ENCODE results near the gene ECM1.
A peak's percentile ranks its signal among the peaks of the same experiment; 100 is the strongest.

The ECM1 gene

DNA sequence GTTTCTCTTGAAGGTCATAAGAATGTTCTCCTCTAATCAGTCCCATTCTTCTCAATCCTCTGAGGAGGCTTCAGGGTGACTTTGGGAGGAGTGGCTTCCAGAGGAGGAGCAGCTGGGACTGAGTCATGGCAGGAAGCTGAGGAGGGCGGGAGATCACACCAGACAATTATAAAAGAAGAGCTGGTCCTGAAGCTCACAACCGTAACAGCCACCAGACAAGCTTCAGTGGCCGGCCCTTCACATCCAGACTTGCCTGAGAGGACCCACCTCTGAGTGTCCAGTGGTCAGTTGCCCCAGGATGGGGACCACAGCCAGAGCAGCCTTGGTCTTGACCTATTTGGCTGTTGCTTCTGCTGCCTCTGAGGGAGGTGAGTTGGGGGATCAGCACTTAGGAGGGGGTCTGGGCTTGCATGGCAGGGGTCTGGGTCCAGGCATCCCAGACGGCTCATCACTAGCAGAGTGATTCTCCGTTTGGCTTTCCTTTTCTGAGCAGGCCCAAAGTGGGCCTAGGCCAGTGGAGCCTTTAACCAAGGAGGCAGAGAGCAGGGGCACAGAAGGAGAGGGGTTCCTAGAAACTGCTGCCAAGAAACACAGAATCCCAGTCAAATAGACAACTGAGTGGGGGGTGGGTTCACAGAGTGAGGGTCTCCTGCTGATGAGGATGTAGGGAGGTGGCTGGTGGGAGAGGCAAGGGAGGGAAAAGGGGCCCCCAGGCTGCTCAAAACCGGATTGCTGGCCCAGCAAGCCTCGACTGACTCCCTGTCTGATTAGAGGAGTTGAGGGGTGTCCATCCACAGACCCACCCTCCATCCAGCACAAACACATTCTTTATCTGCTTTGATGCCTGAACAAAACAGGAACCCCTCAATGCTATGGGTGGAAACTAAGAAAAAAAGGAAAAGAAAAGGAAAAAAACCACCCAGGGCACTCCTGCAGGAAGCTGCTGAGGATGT lies at the start of gene ECM1:
Gene ECM1, plus strand, starts transcription at position 198 of the 953 bp plus-strand sequence. Its CDS starts 101 bp downstream, at position 299.
- DNase-seq (ENCODE audit: low spot score), result no peak

DNA sequence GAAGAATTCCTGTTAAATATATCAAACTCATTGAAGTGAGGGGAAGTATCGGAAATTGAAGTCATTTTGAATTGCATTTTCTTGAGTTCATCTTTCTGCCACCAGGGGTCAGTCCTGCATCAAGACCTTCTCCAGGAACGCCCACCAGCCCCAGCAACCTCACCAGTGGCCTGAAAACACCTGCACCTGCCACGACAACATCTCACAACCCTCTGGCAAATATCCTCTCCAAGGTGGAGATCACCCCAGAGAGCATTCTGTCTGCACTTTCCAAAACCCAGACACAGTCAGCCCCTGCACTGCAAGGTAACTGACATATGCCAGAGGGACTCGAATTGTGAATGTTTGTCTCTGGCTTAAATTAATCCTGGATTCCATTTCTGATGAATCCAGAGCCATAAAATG lies 43.5 kb upstream of the ECM1 start:
- peak; percentile 48 for DNase-seq (ENCODE audit: low spot score)

DNA sequence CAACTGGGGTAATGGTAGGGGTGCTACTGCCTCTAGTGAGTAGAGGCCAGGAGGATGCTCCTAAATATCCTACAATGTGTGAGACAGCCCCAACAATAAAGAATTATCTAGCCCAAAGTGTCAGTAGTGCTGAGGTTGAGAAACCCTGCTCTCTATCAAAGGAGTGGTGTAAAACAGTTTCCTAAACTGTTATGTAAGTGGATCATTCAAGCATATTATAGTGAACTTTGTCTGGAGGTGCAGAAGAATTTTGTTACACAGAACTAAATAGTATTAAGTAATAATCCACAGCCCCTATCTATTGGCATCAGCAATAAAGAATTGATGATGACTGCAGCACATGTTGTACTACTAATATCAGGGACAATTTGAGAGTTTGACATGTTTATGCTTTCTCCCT lies 40.9 kb upstream of the ECM1 start:
- no peak for DNase-seq (ENCODE audit: low spot score)

DNA sequence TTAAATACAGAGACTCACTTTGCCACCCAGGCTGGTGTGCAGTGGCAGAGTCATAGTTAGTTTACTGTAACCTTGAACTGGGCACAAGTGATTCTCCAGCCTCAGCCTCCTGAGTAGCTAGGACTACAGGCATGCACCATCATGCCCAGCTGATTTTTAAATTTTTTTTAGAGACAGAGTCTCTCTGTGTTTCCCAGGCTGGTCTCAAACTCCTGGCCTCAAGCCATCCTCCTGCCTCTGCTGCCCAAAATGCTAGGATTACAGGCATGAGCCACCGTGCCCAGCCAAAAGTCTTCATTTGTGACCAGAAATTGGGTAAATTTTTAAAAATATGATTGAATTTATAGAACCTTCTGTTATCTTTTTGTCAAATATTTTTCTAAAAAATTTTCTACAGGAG lies 38.6 kb upstream of the ECM1 start:
- DNase-seq (ENCODE audit: low spot score), result no peak

DNA sequence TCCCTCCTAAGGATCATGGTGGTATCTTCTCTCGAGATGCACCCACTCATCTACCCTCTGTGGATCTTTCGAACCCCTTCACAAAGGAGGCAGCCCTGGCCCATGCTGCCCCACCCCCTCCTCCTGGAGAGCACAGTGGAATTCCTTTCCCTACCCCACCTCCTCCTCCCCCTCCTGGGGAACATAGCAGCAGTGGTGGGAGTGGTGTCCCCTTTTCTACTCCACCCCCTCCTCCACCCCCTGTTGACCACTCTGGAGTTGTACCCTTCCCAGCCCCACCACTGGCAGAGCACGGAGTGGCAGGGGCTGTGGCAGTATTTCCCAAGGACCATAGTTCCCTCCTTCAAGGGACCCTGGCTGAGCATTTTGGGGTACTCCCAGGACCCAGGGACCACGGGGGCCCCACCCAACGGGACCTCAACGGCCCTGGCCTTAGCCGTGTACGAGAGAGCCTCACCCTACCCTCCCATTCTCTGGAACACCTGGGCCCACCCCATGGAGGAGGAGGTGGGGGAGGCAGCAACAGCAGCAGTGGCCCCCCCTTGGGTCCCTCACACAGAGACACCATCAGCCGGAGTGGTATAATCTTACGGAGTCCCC lies 35.2 kb upstream of the ECM1 start:
- DNase-seq (ENCODE audit: low spot score), result no peak

DNA sequence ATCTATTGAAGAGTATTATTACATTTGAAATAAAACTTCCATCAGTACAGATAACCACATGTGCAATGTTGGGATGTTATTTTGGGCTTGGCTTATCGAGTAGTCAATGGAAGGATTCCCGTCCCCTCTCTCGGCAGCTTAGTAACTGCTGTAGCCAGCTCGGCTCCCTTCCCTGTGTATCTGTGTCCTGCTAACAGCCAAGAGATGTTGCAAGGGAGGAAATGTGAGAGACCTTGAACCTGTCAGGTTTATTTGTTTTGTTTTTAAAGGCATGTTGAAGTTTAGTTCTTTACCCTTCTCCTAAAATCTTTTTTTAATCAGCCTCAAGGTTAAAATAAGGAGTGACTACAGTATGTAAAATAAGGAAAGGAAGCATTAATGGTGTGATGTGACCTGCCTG lies 34.2 kb upstream of the ECM1 start:
- DNase-seq (ENCODE audit: low spot score), result peak; percentile 35

DNA sequence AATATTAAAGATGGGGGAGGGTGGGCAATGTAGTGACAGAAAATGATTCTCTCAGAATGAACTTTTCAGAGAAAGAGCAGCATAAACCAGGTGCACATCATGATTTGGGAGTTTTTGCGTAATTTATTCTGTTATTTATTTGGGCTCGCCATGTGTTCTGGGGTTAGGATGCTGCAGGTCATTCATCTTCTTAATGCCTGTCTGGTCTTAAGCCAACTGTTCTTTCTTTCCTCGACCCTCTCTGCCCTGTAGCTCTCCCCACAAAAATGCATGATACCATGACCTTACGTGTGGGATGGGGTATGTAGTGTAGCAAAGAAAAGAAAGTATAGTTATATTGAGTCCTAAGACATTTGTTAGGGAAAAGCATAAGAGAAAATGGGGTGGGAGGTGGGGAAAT lies 33.0 kb upstream of the ECM1 start:
- no peak for DNase-seq (ENCODE audit: low spot score)

DNA sequence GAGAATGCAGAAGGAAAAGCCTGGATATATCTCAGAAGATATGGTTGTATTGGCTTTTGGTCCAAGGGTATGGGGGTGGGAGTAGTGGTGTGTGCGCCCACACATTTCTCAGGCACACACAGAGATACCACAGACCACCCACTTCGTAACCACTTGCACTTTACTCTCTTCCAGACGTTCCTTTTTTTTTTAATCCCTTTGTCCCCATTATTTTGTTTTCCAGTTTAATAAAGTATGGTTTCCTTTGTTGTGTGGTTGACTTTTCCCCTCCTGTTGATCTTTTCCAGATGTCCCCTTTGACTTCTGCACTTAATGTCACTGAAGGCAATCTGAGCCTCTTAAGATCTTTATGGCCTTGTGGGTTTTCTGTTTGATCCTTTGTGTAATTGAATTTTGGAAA lies 31.2 kb upstream of the ECM1 start:
- DNase-seq (ENCODE audit: low spot score), result no peak

DNA sequence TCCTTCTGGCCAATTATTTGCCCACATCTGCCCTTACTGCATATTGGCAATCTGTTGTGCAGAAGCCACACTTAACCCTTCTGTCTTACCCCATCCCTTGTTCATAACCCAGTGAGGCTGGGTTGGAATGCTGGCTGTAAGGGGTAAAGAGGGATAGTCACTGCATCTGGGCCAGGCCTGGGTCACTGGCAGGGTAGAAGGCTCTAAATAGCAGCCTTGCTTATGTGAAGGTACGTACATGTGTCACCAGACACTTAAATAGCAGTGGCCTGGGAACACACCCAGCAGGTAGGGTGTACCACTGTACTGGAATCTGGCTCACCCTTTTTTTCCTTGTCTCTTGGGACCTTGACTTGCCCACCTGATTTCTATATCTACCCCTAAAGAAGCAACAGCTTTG lies 30.6 kb upstream of the ECM1 start:
- DNase-seq (ENCODE audit: low spot score), result no peak

DNA sequence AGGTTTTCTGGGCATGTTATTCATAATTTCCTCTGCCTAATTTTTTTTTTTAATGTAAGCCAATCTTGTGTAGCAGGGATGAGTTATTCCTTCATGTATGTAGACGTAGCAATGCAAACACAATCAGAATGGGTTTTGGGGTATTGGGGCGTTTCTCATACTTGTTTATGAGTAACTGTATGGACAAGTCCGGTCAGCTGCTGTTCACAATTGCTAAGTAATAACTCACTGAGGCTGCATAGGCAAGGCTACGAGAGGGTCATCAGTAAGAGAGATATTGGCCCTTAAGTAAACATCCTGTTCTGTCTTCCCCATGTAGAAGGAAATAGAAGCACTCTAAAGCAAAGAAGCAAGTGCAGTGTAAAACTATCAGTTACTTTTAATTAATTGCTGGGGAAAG lies 30.2 kb upstream of the ECM1 start:
- DNase-seq (ENCODE audit: low spot score), result no peak

DNA sequence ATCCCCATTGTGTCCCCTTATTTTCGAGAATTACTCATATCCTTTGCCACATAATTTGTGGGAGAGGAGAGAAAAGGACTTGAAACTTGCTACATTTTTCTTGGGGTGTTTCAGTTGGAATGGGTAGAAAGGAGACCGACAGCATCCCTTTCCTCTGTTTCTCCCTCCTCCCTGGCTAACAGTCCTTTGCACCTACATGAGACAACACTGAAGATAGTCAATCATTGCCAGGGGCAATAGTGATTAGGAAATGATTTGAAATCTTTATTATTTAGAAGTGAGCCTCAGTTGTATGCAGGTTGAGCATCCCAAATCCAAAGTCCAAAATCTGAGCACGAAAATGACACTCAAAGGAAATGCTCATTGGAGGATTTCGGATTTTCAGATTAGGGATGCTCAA lies 28.5 kb upstream of the ECM1 start:
- no peak for DNase-seq (ENCODE audit: low spot score)

DNA sequence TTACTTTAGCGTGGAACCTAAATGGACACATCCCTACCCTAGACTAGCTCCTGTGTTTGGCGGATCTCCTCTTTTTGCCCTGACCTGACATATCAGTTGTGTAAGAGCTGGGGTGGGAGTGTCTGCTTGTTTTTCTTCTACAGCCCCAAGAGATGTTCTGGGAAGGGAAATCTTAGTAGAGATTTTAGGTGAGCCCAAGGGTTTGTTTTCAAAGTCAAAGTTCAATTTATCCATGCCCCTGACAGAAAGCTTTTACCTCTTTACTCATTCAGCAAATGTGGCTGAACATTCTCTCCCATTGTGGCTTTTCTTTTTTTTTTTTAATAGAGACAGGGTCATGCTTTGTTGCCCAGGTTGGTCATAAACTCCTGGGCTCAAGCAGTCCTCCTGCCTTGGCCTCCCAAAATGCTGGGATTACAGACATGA lies 28.0 kb upstream of the ECM1 start:
- no peak for DNase-seq (ENCODE audit: low spot score)

DNA sequence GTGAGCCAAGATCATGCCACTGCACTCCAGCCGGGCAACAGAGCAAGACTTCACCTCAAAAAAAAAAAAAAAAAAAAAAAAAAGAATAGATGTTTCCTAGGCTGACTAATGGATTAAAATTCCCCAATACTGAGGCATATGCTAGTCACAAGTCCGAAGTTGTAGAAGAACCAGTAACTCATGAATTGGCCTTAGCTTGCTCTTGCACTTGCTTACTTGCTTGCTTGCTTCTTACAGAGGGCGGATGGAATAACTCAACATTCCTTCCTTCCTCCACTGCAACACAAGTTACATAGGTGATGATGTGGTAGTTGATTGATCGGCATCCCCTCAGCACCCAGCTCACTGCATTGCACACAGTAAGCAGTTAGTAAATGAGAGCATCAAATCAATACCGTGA lies 23.5 kb upstream of the ECM1 start:
- DNase-seq (ENCODE audit: low spot score), result no peak

DNA sequence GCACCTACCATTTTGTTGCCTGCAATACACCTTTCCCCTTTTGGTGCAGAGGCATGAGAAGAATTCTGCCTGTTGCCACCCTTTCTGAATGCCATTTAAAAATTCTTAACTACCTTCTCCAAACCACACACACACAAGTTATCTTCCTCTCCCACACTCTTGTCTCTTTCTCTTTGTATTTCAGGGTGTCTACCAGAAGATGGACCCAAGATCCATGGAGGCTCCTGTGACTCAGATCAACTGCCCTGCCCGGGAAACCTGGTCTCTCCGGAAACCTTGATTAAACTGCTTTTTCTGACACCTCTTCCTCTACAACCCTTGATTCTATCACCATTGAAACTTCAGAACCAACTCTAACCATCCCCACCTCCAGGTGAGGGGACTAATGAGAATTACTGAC lies 23.0 kb upstream of the ECM1 start:
- DNase-seq (ENCODE audit: low spot score), result no peak

DNA sequence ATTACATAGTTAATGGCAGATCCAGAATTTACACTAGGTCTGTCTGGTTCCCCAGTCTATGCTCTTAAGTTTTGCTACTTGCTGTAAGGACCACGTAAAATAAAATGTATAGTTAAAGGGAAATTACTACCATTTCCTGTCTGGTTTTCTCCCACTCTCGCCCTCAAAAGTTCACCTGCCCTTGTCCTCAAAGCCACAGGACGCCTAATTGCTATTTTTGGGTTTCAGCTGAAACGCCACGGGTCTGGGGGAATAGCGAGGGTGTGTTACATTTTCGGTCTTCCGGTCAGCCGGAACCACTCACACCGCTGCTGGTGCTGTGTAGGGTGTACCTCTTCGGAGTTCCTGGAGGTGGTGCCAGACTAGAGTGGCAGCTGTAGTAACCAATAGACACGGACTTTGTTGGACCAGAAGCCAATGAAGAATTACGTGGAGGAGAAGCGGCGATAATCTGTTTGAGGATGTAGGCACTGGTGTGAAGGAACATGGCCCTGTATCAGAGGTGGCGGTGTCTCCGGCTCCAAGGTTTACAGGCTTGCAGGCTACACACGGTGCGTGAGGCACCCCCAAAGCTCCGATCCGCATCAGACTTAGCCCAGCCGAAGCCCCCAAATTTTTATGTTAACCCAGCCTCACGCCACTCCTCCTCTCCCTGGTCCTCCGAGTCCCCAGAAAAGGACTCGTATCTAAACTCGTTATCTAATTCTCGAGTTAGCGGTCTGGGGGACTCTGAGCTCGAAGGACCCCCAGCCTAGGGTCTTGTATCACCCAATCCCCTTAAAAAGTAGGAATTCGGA lies 20.7 kb upstream of the ECM1 start, which contains the start of gene TARS2:
Gene TARS2, plus strand, starts transcription at position 454 of the 797 bp plus-strand sequence. Its CDS starts 32 bp downstream, at position 486.
- DNase-seq (ENCODE audit: low spot score), result peak; percentile 99

DNA sequence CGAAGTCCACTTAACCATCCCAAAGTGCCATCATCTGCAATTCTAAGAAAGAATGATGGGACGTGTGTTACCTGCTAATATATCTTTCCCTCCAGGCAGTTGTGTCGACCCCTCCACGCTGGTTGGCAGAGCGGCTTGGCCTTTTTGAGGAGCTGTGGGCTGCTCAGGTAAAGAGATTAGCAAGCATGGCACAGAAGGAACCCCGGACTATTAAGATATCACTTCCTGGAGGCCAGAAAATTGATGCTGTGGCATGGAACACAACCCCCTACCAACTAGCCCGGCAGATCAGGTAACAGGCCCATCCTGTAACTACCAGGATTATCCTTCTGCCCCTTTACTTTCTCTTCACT lies 20.2 kb upstream of the ECM1 start:
- no peak for DNase-seq (ENCODE audit: low spot score)

DNA sequence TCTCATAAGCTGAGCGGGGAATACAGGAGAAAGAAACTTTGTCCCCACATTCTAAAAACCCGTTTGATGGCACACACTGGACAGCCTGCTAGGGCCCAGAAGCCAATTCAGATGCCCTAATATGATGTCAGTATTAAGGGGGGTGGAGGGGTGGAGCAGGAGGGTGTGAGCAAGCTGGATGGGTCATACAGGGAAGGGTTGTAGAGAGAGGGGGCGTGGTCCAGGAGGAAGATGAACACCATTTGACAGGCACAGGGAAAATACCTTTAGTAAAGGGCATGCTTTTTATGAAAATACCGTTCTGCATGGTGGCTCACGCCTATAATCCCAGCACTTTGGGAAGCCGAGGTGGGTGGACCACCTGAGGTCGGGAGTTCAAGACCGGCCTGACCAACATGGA lies 14.7 kb upstream of the ECM1 start:
- DNase-seq (ENCODE audit: low spot score), result no peak

DNA sequence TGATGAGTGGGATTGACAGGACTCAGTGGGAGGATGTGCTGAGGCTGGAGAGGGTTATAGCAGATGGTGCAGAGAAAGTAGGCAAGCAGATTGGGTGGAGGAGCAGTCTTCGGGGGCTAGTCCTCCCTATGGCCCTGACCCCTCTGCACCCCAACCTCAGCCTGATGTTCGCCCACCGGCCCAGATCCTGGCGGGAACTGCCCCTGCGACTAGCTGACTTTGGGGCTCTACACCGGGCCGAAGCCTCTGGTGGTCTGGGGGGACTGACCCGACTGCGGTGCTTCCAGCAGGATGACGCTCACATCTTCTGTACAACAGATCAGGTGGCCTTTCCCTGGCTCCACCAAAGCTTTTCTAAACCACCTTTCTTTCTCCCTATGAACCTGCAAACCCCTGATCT lies 9.6 kb upstream of the ECM1 start:
- DNase-seq (ENCODE audit: low spot score), result no peak

DNA sequence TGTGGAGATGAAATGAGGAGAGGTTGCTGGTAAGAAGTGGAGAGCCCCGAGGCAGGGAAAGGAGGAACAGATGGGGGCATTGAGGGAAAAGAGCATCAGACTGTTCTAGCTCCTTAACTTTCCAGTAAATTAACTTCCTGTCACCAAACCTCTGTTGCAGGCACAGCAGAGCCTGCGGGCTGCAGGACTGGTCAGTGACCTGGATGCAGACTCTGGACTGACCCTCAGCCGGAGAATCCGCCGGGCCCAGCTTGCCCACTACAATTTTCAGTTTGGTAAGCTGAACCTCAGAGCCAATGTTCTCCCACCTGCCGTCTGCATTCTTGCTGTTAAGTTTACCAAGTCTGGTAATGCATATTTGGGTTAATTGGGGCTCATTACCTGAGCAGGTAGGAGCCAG lies 2.5 kb upstream of the ECM1 start:
- DNase-seq (ENCODE audit: low spot score), result no peak

DNA sequence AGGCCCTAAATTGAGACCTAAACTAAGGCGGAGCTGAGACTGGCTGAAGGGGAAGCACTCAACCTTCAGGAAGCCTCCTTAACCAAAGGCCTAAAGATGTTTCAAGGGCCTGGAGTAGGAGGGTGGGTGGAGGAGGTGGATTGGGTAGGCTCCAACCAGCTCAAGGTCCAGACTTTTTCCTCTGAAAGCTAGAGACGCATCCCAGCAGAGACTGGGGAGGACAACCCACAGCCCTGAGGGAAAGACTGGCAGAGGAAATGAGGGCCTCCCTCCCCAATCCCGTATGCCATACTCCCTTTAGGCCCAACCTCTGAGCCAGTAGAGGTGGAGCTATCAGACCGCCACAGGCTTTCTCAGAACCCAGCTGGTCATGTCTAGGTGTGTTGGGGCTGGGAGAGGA lies 1.1 kb downstream of the ECM1 start:
- no peak for DNase-seq (ENCODE audit: low spot score)

DNA sequence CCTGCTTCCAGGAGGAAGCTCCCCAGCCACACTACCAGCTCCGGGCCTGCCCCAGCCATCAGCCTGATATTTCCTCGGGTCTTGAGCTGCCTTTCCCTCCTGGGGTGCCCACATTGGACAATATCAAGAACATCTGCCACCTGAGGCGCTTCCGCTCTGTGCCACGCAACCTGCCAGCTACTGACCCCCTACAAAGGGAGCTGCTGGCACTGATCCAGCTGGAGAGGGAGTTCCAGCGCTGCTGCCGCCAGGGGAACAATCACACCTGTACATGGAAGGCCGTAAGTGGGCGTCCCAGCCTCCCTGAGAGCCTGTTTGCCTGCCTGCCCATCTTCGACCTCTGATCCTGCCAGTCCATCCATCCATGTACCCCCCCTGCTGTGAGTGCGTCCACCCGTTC lies 3.6 kb downstream of the ECM1 start:
- DNase-seq (ENCODE audit: low spot score), result no peak

DNA sequence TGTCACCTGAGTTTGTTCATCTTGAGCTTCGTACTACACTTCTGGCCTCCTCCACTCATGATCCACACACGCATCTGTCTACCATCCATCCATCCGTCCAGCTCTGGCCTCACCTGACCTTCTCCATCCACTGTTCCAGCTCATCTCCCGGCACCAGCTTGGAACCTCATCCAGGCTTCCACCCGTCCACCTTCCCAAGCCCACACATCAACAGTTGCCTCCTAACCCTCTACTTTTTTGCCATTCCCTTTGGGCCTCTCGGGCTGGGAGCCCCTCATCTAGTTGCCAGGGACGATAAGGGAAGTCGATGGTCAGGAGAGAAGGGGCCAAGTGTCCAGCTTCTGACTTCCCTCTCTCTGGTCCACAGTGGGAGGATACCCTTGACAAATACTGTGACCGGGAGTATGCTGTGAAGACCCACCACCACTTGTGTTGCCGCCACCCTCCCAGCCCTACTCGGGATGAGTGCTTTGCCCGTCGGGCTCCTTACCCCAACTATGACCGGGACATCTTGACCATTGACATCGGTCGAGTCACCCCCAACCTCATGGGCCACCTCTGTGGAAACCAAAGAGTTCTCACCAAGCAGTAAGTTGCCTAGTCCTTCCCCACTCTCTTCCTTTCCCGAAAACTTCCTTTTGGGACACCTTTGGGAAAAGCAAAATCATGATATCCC lies 4.2 kb downstream of the ECM1 start:
- no peak for DNase-seq (ENCODE audit: low spot score)
